ENCODE data around the gene ERVH48-1.
"Not testable (repeated sequence)": the region's sequence is repeated elsewhere in the genome, so short reads cannot be mapped to it uniquely, and the experiment has no call there.

Gene ERVH48-1

GRCh38 chr21:42903817-42904216 lies 21.6 kb downstream of the ERVH48-1 start:
- no peak for DNase-seq

- DNase-seq = no peak
Observed at GRCh38 chr21:42900446-42900845, 25.0 kb downstream of the ERVH48-1 start.

GRCh38 chr21:42892931-42893755 lies 32.3 kb downstream of the ERVH48-1 start, which contains the start of gene NDUFV3:
Gene NDUFV3, plus strand, starts transcription at chr21:42893309. Its CDS starts 25 bp downstream, at chr21:42893334.
- peak; percentile 100 for DNase-seq

- DNase-seq = no peak
Observed at GRCh38 chr21:42892582-42892930, 32.9 kb downstream of the ERVH48-1 start.

GRCh38 chr21:42887326-42887725 lies 38.1 kb downstream of the ERVH48-1 start:
- DNase-seq = no peak

GRCh38 chr21:42883921-42884320 lies 41.5 kb downstream of the ERVH48-1 start:
- DNase-seq = no peak

GRCh38 chr21:42880352-42880751 lies 45.1 kb downstream of the ERVH48-1 start:
- DNase-seq = no peak

- DNase-seq = peak; percentile 99
Observed at GRCh38 chr21:42878993-42879787, 46.2 kb downstream of the ERVH48-1 start, which contains the start of gene WDR4. Gene WDR4, minus strand, starts transcription at chr21:42879539. Its CDS starts 44 bp downstream, at chr21:42879495.

- no peak for DNase-seq
Observed at GRCh38 chr21:42878678-42878992, 46.8 kb downstream of the ERVH48-1 start.

GRCh38 chr21:42875811-42876210 lies 49.6 kb downstream of the ERVH48-1 start:
- not testable (repeated sequence) for DNase-seq

GRCh38 chr21:42873096-42873495 lies 52.3 kb downstream of the ERVH48-1 start:
- DNase-seq = no peak

- no peak for DNase-seq
Observed at GRCh38 chr21:42868196-42868595, 57.2 kb downstream of the ERVH48-1 start.

All from activated CD4-positive, alpha-beta T cell treated with anti-CD3 and anti-CD28 coated beads, Interleukin-2, amount 50 U/mL, for 16 hours (primary cell).